HepG2 (cell line): Measurements from ENCODE around the gene TPX2. TPM values are rescaled to one million over a fixed set of nuclear protein-coding genes. Genes with fewer than 3 reads are reported as not detected.

Experiments used
- KDM6A ChIP-seq: IDR thresholded peaks from 2 replicates; pipeline ENCODE4 v1.6.1; 2016; ENCODE audit warnings: low read depth
- MIER3 ChIP-seq: IDR thresholded peaks from 2 replicates; pipeline ENCODE4 v1.6.1; 2016; ENCODE audit warnings: missing compliant biosample characterization, borderline replicate concordance
- NCOR1 ChIP-seq: fragments of 200-600 bp; sonication (generic); IDR thresholded peaks from 2 replicates; pipeline ENCODE4 v1.7.0; 2017; ENCODE audit warnings: antibody characterized with exemption, low read length, borderline replicate concordance
- PHF5A ChIP-seq: IDR thresholded peaks from one replicate; pipeline ENCODE4 v1.6.1; 2018; ENCODE audit warnings: low read depth, missing genetic modification reagents; ENCODE audit not compliant: unreplicated experiment
- RFXANK ChIP-seq: IDR thresholded peaks from 2 replicates; pipeline ENCODE4 v1.6.1; 2016
- ZNF614 ChIP-seq: IDR thresholded peaks from 2 replicates; pipeline ENCODE4 v1.6.1; 2018; ENCODE audit warnings: missing biosample characterization, missing genetic modification reagents, inconsistent platforms, borderline replicate concordance
- ZNF772 ChIP-seq: sonication (generic); formaldehyde crosslinking; IDR thresholded peaks from 2 replicates; pipeline ENCODE4 v1.5.0; 2020; ENCODE audit warnings: mild to moderate bottlenecking, missing genetic modification reagents
- ZSCAN31 ChIP-seq: sonication (generic); formaldehyde crosslinking; IDR thresholded peaks from 2 replicates; pipeline ENCODE4 v1.5.0; 2020; ENCODE audit warnings: low read depth, mild to moderate bottlenecking, missing genetic modification reagents
- polyA plus RNA-seq, 8 experiments: library from polyadenylated mRNA; depleted of rRNA in 3 of 8; stranded (reverse) in 7 of 8; unstranded in 1 of 8; fragments of >200 nt; fragmentation: Illumina TruSeq in 4 of 8; extraction: Trizol in 4 of 8; gene quantifications; 2 replicates each; pipeline versions ENCODE4 v1.2.1 to v1.2.3, GENCODE V29; 2011 to 2016; ENCODE audit warnings: low read depth in 4 of 8, missing spikeins in 1 of 8, mixed read lengths in 1 of 8; ENCODE audit not compliant: insufficient read depth in 1 of 8
- total RNA-seq, 5 experiments: library from RNA; depleted of rRNA; stranded (reverse); fragments of >200 nt; fragmentation: Illumina TruSeq; extraction: Trizol; gene quantifications; 2 replicates each; pipeline ENCODE4 v1.2.3, GENCODE V29; 2016; ENCODE audit warnings: low read depth in 1 of 5
- TF ChIP-seq, protein P1 (sequence below): IDR thresholded peaks from 2 replicates; pipeline ENCODE4 v1.6.1; 2016; ENCODE audit warnings: low read depth, missing genetic modification reagents, missing compliant biosample characterization
- TF ChIP-seq, protein P2 (sequence below): sonication (generic); formaldehyde crosslinking; IDR thresholded peaks from 2 replicates; pipeline ENCODE4 v1.4.0; 2020; ENCODE audit warnings: mild to moderate bottlenecking, missing genetic modification reagents, borderline replicate concordance
- TF ChIP-seq, protein P3 (sequence below): sonication (generic); formaldehyde crosslinking; IDR thresholded peaks from 2 replicates; pipeline ENCODE4 v1.5.0; 2020; ENCODE audit warnings: missing genetic modification reagents
- TF ChIP-seq, protein P4 (sequence below): sonication (generic); formaldehyde crosslinking; IDR thresholded peaks from 2 replicates; pipeline ENCODE4 v1.5.0; 2020; ENCODE audit warnings: missing genetic modification reagents
- TF ChIP-seq, protein P5 (sequence below): IDR thresholded peaks from 2 replicates; pipeline ENCODE4 v1.6.1; 2016; ENCODE audit warnings: low read depth
- TF ChIP-seq, protein P6 (sequence below), 2 experiments: sonication (generic) in 1 of 2; formaldehyde crosslinking in 1 of 2; IDR thresholded peaks; 2 replicates each; pipeline versions ENCODE4 v1.4.0 to v1.6.1; 2018 to 2020; ENCODE audit warnings: missing genetic modification reagents in 2 of 2, borderline replicate concordance in 1 of 2, low read depth in 1 of 2, mild to moderate bottlenecking in 1 of 2, missing biosample characterization in 1 of 2

Gene TPX2
- total and polyA plus RNA-seq, 2 of the 13 experiments (the other 11 are each of a cell fraction or from before 2014, with no cell fraction given): 34.3 to 124 TPM

DNA sequence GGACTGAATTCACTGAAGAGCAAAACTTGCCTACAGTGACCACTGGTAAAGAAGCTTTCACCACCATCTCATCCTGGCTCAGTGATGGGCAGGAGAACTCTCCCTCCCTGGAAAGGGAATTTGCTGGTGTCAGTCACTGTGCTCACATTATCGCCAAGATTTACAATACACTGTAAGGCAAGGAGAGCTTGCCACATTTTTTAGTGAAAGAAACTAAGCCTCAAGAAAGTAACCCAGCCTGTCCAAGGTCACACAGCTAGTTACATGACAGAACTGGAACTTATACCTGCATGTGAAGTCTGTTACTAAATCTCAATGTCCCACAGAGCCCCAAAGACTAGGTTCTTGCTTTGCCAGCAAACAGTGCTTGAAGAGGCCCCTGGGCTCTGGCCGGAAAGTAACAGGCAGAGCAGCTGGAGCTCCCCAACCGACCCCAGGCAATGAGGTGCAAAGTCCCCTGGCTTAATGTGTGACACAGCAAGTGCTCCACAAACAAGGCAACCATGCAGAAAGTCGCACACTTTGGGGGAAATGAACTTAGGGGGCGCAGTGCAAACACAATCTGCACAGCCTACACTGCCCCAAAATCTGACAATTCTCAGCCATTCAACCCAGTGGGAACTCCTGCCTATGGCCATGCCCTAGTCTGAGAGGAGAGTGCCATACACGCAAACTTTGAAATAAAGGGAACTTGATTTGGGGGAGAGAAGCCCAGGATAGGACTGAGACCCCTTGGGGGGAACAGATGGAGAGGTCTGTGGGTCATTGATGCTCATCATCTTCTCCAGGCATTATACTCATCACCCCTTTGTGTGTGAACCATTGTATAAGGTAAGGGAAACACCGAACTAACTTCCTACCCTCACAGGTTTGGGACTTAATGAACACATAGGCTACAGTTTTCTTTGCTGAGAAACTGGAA, 18.3 kb upstream of the TPX2 start (continued):
- TF ChIP-seq, protein P1, sequence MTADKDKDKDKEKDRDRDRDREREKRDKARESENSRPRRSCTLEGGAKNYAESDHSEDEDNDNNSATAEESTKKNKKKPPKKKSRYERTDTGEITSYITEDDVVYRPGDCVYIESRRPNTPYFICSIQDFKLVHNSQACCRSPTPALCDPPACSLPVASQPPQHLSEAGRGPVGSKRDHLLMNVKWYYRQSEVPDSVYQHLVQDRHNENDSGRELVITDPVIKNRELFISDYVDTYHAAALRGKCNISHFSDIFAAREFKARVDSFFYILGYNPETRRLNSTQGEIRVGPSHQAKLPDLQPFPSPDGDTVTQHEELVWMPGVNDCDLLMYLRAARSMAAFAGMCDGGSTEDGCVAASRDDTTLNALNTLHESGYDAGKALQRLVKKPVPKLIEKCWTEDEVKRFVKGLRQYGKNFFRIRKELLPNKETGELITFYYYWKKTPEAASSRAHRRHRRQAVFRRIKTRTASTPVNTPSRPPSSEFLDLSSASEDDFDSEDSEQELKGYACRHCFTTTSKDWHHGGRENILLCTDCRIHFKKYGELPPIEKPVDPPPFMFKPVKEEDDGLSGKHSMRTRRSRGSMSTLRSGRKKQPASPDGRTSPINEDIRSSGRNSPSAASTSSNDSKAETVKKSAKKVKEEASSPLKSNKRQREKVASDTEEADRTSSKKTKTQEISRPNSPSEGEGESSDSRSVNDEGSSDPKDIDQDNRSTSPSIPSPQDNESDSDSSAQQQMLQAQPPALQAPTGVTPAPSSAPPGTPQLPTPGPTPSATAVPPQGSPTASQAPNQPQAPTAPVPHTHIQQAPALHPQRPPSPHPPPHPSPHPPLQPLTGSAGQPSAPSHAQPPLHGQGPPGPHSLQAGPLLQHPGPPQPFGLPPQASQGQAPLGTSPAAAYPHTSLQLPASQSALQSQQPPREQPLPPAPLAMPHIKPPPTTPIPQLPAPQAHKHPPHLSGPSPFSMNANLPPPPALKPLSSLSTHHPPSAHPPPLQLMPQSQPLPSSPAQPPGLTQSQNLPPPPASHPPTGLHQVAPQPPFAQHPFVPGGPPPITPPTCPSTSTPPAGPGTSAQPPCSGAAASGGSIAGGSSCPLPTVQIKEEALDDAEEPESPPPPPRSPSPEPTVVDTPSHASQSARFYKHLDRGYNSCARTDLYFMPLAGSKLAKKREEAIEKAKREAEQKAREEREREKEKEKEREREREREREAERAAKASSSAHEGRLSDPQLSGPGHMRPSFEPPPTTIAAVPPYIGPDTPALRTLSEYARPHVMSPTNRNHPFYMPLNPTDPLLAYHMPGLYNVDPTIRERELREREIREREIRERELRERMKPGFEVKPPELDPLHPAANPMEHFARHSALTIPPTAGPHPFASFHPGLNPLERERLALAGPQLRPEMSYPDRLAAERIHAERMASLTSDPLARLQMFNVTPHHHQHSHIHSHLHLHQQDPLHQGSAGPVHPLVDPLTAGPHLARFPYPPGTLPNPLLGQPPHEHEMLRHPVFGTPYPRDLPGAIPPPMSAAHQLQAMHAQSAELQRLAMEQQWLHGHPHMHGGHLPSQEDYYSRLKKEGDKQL (CRISPR knock-in tag): peak; percentile 88
- TF ChIP-seq KDM6A (CRISPR knock-in tag) (peak; percentile 89), ZSCAN31 (CRISPR knock-in tag) (peak; percentile 91), MIER3 (CRISPR knock-in tag) (peak; percentile 97; the same call in 1 of the 2 replicates), ZNF772 (peak; percentile 88), RFXANK (CRISPR knock-in tag) (no peak), PHF5A (CRISPR knock-in tag) (peak; percentile 34), ZNF614 (CRISPR knock-in tag) (peak; percentile 85; the same call in 1 of the 2 replicates), NCOR1 (peak; percentile 90)
- TF ChIP-seq, protein P2, sequence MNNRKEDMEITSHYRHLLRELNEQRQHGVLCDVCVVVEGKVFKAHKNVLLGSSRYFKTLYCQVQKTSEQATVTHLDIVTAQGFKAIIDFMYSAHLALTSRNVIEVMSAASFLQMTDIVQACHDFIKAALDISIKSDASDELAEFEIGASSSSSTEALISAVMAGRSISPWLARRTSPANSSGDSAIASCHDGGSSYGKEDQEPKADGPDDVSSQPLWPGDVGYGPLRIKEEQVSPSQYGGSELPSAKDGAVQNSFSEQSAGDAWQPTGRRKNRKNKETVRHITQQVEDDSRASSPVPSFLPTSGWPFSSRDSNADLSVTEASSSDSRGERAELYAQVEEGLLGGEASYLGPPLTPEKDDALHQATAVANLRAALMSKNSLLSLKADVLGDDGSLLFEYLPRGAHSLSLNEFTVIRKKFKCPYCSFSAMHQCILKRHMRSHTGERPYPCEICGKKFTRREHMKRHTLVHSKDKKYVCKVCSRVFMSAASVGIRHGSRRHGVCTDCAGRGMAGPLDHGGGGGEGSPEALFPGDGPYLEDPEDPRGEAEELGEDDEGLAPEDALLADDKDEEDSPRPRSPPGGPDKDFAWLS: peak; percentile 99
- TF ChIP-seq, protein P3, sequence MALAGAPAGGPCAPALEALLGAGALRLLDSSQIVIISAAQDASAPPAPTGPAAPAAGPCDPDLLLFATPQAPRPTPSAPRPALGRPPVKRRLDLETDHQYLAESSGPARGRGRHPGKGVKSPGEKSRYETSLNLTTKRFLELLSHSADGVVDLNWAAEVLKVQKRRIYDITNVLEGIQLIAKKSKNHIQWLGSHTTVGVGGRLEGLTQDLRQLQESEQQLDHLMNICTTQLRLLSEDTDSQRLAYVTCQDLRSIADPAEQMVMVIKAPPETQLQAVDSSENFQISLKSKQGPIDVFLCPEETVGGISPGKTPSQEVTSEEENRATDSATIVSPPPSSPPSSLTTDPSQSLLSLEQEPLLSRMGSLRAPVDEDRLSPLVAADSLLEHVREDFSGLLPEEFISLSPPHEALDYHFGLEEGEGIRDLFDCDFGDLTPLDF (CRISPR knock-in tag): peak; percentile 2; the same call in 1 of the 2 replicates
- TF ChIP-seq, protein P4, sequence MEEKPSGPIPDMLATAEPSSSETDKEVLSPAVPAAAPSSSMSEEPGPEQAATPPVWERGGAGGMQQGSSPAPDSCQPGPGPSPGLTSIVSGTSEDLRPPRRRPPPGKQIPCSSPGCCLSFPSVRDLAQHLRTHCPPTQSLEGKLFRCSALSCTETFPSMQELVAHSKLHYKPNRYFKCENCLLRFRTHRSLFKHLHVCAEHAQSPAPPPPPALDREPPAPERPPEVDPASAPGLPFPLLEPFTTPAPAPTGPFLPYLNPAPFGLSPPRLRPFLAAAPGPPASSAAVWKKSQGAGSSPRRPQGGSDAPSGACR (CRISPR knock-in tag): peak; percentile 93; the same call in 1 of the 2 replicates
- TF ChIP-seq, protein P5, sequence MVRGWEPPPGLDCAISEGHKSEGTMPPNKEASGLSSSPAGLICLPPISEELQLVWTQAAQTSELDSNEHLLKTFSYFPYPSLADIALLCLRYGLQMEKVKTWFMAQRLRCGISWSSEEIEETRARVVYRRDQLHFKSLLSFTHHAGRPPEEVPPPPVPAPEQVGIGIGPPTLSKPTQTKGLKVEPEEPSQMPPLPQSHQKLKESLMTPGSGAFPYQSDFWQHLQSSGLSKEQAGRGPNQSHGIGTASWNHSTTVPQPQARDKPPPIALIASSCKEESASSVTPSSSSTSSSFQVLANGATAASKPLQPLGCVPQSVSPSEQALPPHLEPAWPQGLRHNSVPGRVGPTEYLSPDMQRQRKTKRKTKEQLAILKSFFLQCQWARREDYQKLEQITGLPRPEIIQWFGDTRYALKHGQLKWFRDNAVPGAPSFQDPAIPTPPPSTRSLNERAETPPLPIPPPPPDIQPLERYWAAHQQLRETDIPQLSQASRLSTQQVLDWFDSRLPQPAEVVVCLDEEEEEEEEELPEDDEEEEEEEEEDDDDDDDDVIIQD (CRISPR knock-in tag): peak; percentile 48; the same call in 1 of the 2 replicates
- TF ChIP-seq, protein P6, sequence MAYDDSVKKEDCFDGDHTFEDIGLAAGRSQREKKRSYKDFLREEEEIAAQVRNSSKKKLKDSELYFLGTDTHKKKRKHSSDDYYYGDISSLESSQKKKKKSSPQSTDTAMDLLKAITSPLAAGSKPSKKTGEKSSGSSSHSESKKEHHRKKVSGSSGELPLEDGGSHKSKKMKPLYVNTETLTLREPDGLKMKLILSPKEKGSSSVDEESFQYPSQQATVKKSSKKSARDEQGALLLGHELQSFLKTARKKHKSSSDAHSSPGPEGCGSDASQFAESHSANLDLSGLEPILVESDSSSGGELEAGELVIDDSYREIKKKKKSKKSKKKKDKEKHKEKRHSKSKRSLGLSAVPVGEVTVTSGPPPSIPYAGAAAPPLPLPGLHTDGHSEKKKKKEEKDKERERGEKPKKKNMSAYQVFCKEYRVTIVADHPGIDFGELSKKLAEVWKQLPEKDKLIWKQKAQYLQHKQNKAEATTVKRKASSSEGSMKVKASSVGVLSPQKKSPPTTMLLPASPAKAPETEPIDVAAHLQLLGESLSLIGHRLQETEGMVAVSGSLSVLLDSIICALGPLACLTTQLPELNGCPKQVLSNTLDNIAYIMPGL (CRISPR knock-in tag; IDR thresholded peaks at IDR 0.05; ENCODE audit: borderline replicate concordance in 1 of 2, low read depth in 1 of 2): peak; percentile 92 to 95
